Kidney (tissue), 14 donors: Measurements from ENCODE around the gene ESRRG. TPM values are rescaled to one million over a fixed set of nuclear protein-coding genes. Genes with fewer than 3 reads are reported as not detected.

ENCODE experiments used
- DNase-seq, 5 donors: peaks; one replicate each; pipeline ENCODE4 v3.0.0-alpha.2; 2013 to 2020
- FAIRE-seq: peaks from 2 replicates; lab custom pipeline; 2012; peaks lifted over from hg19 to GRCh38; lab: Jason Lieb, UNC
- H3K27ac ChIP-seq, 2 donors: one replicate each; pipeline ENCODE4 v1.7.0; 2013; ENCODE audit warnings: low read depth in 2 of 2, low read length in 2 of 2, inconsistent platforms in 1 of 2
- H3K27me3 ChIP-seq: one replicate; pipeline ENCODE4 v1.7.1; 2013; ENCODE audit warnings: low read length, inconsistent platforms; ENCODE audit not compliant: control insufficient read depth, insufficient read depth
- H3K36me3 ChIP-seq, 3 donors: one replicate each; pipeline versions ENCODE4 v1.7.0 to v1.7.1; 2013; ENCODE audit warnings: low read length in 3 of 3, control low read depth in 1 of 3, inconsistent platforms in 1 of 3; ENCODE audit not compliant: insufficient read depth in 3 of 3, control insufficient read depth in 2 of 3
- H3K4me1 ChIP-seq, 3 donors: one replicate each; pipeline versions ENCODE4 v1.7.0 to v1.7.1; 2013; ENCODE audit warnings: low read length in 3 of 3, inconsistent platforms in 1 of 3, low read depth in 1 of 3; ENCODE audit not compliant: control insufficient read depth in 2 of 3, insufficient read depth in 2 of 3
- H3K4me3 ChIP-seq, 3 donors: one replicate each; pipeline versions ENCODE4 v1.7.0 to v1.8.1; 2013; ENCODE audit warnings: low read length in 3 of 3, control low read depth in 1 of 3, inconsistent platforms in 1 of 3
- H3K9ac ChIP-seq, 3 donors: one replicate each; pipeline versions ENCODE4 v1.7.0 to v1.7.1; 2013; ENCODE audit warnings: low read length in 3 of 3, control low read depth in 1 of 3, inconsistent platforms in 1 of 3
- H3K9me3 ChIP-seq, 3 donors: one replicate each; pipeline versions ENCODE4 v1.7.0 to v1.7.1; 2013; ENCODE audit warnings: low read length in 3 of 3, control low read depth in 1 of 3, inconsistent platforms in 1 of 3; ENCODE audit not compliant: control insufficient read depth in 2 of 3, insufficient read depth in 1 of 3
- intact Hi-C: fragments of 100-400 bp; cut with DNase I; formaldehyde crosslinking; loops from one replicate; pipeline ENCODE4 v1.11.1; 2022
- polyA plus RNA-seq: library from polyadenylated mRNA; stranded (reverse); fragments of 350-450 nt; fragmentation: Illumina TruSeq; extraction: RNeasy Lipid Tissue Mini Kit (QIAGEN cat#74804); gene quantifications from one replicate; pipeline ENCODE4 v1.2.3, GENCODE V29; 2014; ENCODE audit warnings: low read depth, low replicate concordance; ENCODE audit not compliant: insufficient read depth
- total RNA-seq: library from RNA; stranded (reverse); fragmentation: NEBNext Ultra II Directional; extraction: Animal tissue kit (Norgen Biotek cat#: 25700); gene quantifications from one replicate; pipeline ENCODE4 v1.2.1, GENCODE V29; 2021
- TF ChIP-seq, protein P1 (sequence below): IDR thresholded peaks from 3 replicates; pipeline ENCODE4 v1.5.1; 2012; ENCODE audit warnings: mild to moderate bottlenecking, moderate library complexity, borderline replicate concordance; ENCODE audit not compliant: insufficient read depth; ENCODE audit errors: extremely low read depth
- donor health status: control.
- donor health status: control.
- donor health status: control.
- donor health status: control.
- donor health status: control.
- donor health status: DM: yes; HTN: yes; CAD: no.
- donor health status: Normal renal cell carcinoma (clear cell type).

ESRRG gene
- total and polyA plus RNA-seq, 2 donors from 2014 or later: 11.9 to 25.3 TPM

- no peaks in the 10 kb centered on the region for H3K4me1 ChIP-seq
- no peak overlapping the region for H3K27ac ChIP-seq
- TF ChIP-seq, protein P1, sequence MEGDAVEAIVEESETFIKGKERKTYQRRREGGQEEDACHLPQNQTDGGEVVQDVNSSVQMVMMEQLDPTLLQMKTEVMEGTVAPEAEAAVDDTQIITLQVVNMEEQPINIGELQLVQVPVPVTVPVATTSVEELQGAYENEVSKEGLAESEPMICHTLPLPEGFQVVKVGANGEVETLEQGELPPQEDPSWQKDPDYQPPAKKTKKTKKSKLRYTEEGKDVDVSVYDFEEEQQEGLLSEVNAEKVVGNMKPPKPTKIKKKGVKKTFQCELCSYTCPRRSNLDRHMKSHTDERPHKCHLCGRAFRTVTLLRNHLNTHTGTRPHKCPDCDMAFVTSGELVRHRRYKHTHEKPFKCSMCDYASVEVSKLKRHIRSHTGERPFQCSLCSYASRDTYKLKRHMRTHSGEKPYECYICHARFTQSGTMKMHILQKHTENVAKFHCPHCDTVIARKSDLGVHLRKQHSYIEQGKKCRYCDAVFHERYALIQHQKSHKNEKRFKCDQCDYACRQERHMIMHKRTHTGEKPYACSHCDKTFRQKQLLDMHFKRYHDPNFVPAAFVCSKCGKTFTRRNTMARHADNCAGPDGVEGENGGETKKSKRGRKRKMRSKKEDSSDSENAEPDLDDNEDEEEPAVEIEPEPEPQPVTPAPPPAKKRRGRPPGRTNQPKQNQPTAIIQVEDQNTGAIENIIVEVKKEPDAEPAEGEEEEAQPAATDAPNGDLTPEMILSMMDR: no peak
- H3K27me3 ChIP-seq: no peaks in the 10 kb centered on the region
- intact Hi-C loops: no loop called here
- H3K36me3 ChIP-seq: peaks cover 0 to 6% (median 4%) of the 10 kb centered on the region in 3 donors
- FAIRE-seq (no peak), DNase-seq (no peak)
- no peak overlapping the region for H3K9ac ChIP-seq
- H3K9me3 ChIP-seq: no peaks in the 10 kb centered on the region
- H3K4me3 ChIP-seq: no peak overlapping the region
Observed at GRCh38 chr1:216523043-216523442, 200.2 kb downstream of the ESRRG start.

- no peak for FAIRE-seq
Observed at GRCh38 chr1:216521477-216521876, 201.8 kb downstream of the ESRRG start.

DNA sequence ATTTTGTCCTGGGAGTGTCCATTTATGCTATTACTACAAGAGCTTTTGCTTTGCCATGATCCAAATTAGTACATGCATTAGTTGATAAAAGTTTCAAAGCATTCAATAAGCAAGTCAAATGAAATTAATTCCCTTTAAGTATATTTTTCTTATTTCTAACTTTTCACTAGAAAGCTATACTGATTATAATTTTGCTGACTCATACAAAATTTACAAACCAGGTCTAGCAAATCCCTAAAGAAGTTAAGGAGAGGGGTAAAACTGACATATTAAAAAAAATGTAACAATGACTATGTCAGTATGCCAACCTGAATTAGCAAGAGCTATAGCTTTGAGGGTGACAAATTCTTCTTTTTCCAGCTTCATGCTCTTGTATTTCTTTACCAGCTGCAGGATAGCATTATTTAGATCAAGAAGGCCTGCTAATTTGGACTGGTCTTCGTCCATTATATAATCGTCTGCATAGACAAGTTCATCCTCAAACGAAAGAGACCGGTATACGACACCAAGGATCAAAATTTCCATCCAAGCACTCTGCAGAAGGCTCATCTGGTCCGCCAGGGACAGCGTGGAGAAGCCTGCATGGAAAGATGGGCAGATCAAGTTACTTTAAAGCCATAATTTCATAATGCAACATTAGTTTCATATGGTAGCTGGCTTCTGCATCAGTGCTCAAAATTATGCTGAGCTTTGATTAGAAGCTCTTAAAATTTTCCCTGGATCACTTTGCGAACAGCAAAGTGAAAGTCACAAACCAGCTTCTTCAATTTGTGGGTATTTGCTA, 204.2 kb downstream of the ESRRG start:
- no peaks in the 10 kb centered on the region for H3K4me1 ChIP-seq
- no peak overlapping the region for H3K4me3 ChIP-seq
- no peak overlapping the region for H3K27ac ChIP-seq
- TF ChIP-seq, protein P1: no peak
- FAIRE-seq: no peak
- intact Hi-C loops: no loop called here
- DNase-seq: no peak
- H3K9me3 ChIP-seq: no peaks in the 10 kb centered on the region
- H3K36me3 ChIP-seq: peaks cover 0 to 4% (median 2%) of the 10 kb centered on the region in 3 donors
- H3K27me3 ChIP-seq: no peaks in the 10 kb centered on the region
- no peak overlapping the region for H3K9ac ChIP-seq

More at GRCh38 chr1:216521477-216521876, 201.8 kb downstream of the ESRRG start:
- Histone ChIP-seq H3K36me3 (peaks cover 0 to 4% (median 2%) of the 10 kb centered on the region in 3 donors), H3K9me3 (no peaks in the 10 kb centered on the region), H3K4me1 (no peaks in the 10 kb centered on the region), H3K27ac (no peak overlapping the region), H3K4me3 (no peak overlapping the region), H3K9ac (no peak overlapping the region), H3K27me3 (no peaks in the 10 kb centered on the region)
- no peak for DNase-seq
- intact Hi-C loops: no loop called here
- TF ChIP-seq, protein P1: no peak
